SK-N-SH (cell line): ENCODE results near the gene UQCR10. TPM values are rescaled to one million over a fixed set of nuclear protein-coding genes. Genes with fewer than 3 reads are reported as not detected.

Source experiments
- CTCF ChIA-PET: fragments of 300-600, 350-600 bp; formaldehyde crosslinking; extraction: SDS; loops from one replicate; lab custom pipeline; 2021; lab: Yijun Ruan, JAX
- POLR2A ChIA-PET: fragments of 350-600 bp; sonication (Branson Sonifier 250); formaldehyde crosslinking; extraction: SDS; loops from one replicate; lab custom pipeline; 2020; ENCODE audit warnings: antibody characterized with exemption, inconsistent platforms; lab: Yijun Ruan, JAX
- DNase-seq: peaks from one replicate; pipeline ENCODE4 v3.0.0; 2012
- H2AFZ ChIP-seq: fragments of 200-600 bp; sonication (generic); 2 replicates; pipeline ENCODE4 v1.8.1; 2016; ENCODE audit warnings: antibody characterized with exemption, mild to moderate bottlenecking, low read depth
- H3F3A ChIP-seq: fragments of 200-600 bp; sonication (generic); replicated peaks from 2 replicates; pipeline ENCODE3; 2016; ENCODE audit warnings: antibody characterized with exemption, mild to moderate bottlenecking; ENCODE audit not compliant: insufficient read depth
- H3K27ac ChIP-seq, 2 experiments: fragments of 200-500 bp in 1 of 2; fragments of 200-600 bp in 1 of 2; sonication (Bioruptor generic) in 1 of 2; sonication (generic), shearing (Covaris generic) in 1 of 2; 2 replicates each; pipeline versions ENCODE4 v1.5.1 to v1.6.1; 2014 to 2016; ENCODE audit warnings: low read depth in 2 of 2, inconsistent platforms in 1 of 2, low read length in 1 of 2, mild to moderate bottlenecking in 1 of 2, mixed read lengths in 1 of 2
- H3K27me3 ChIP-seq: fragments of 200-600 bp; sonication (generic), shearing (Covaris generic); 2 replicates; pipeline ENCODE4 v1.6.1; 2016; ENCODE audit warnings: mixed run types; ENCODE audit not compliant: insufficient read depth
- H3K36me3 ChIP-seq, 2 experiments: fragments of 200-500 bp in 1 of 2; fragments of 200-600 bp in 1 of 2; sonication (Bioruptor generic) in 1 of 2; sonication (generic) in 1 of 2; replicated peaks in 1 of 2; 2 replicates each; pipeline versions ENCODE3 to v1.5.1; 2014 to 2016; ENCODE audit warnings: low read length in 1 of 2, mild to moderate bottlenecking in 1 of 2; ENCODE audit not compliant: insufficient read depth in 2 of 2, control insufficient read depth in 1 of 2
- H3K4me1 ChIP-seq, 2 experiments: fragments of 200-500 bp in 1 of 2; fragments of 200-600 bp in 1 of 2; sonication (Bioruptor generic) in 1 of 2; sonication (generic), shearing (Covaris generic) in 1 of 2; 2 replicates each; pipeline versions ENCODE4 v1.5.1 to v1.6.1; 2014 to 2016; ENCODE audit warnings: low read depth in 1 of 2, low read length in 1 of 2, mixed run types in 1 of 2; ENCODE audit not compliant: insufficient read depth in 2 of 2, control insufficient read depth in 1 of 2
- H3K4me2 ChIP-seq: fragments of 200-600 bp; sonication (generic), shearing (Covaris generic); 2 replicates; pipeline ENCODE4 v1.6.1; 2017; ENCODE audit warnings: mixed run types
- H3K4me3 ChIP-seq, 2 experiments: fragments of 200-500 bp in 1 of 2; fragments of 200-600 bp in 1 of 2; sonication (Bioruptor generic) in 1 of 2; sonication (generic), shearing (Covaris generic) in 1 of 2; 2 replicates each; pipeline versions ENCODE4 v1.5.1 to v1.8.1; 2014 to 2016; ENCODE audit warnings: low read depth in 2 of 2, inconsistent platforms in 1 of 2, low read length in 1 of 2, mild to moderate bottlenecking in 1 of 2, mixed read lengths in 1 of 2, moderate library complexity in 1 of 2
- H3K79me2 ChIP-seq: fragments of 200-600 bp; sonication (generic); 2 replicates; pipeline ENCODE4 v1.8.1; 2017; ENCODE audit warnings: mild to moderate bottlenecking; ENCODE audit not compliant: insufficient read depth
- H3K9ac ChIP-seq: fragments of 200-600 bp; sonication (generic); 2 replicates; pipeline ENCODE4 v1.6.1; 2017; ENCODE audit warnings: mixed run types
- H3K9me2 ChIP-seq: fragments of 200-600 bp; sonication (generic); 2 replicates; pipeline ENCODE4 v1.6.1; 2017; ENCODE audit warnings: mixed run types
- H3K9me3 ChIP-seq: fragments of 200-600 bp; sonication (generic); 2 replicates; pipeline ENCODE4 v1.6.1; 2017; ENCODE audit warnings: mixed run types, mild to moderate bottlenecking, moderate library complexity
- H4K20me1 ChIP-seq: fragments of 200-600 bp; sonication (generic); 2 replicates; pipeline ENCODE4 v1.6.1; 2017; ENCODE audit warnings: mild to moderate bottlenecking, mixed run types; ENCODE audit not compliant: insufficient read depth
- CHD2 ChIP-seq: fragments of 150-350 bp; IDR thresholded peaks from 2 replicates; pipeline ENCODE4 v1.6.1; 2018; ENCODE audit warnings: low read length; ENCODE audit not compliant: partially characterized antibody
- ELF1 ChIP-seq: IDR thresholded peaks from 2 replicates; pipeline ENCODE4 v1.4.0; 2012
- FOSL2 ChIP-seq: IDR thresholded peaks from 2 replicates; pipeline ENCODE4 v1.4.0; 2012; ENCODE audit warnings: low read depth, mild to moderate bottlenecking, moderate library complexity, borderline replicate concordance
- FOXM1 ChIP-seq: IDR thresholded peaks from 2 replicates; pipeline ENCODE4 v1.4.0; 2012; ENCODE audit warnings: low read depth, mild to moderate bottlenecking
- GABPA ChIP-seq: IDR thresholded peaks from 2 replicates; pipeline ENCODE4 v1.4.0; 2012; ENCODE audit warnings: low read depth, mild to moderate bottlenecking
- GATA2 ChIP-seq: sonication (generic); formaldehyde crosslinking; IDR thresholded peaks from 2 replicates; pipeline ENCODE4 v1.5.0; 2020; ENCODE audit warnings: mild to moderate bottlenecking, missing genetic modification reagents
- JUND ChIP-seq: IDR thresholded peaks from 2 replicates; pipeline ENCODE4 v1.4.0; 2012
- MXI1 ChIP-seq: IDR thresholded peaks from 2 replicates; pipeline ENCODE4 v1.6.1; 2012; ENCODE audit warnings: mild to moderate bottlenecking, low read depth, low read length, improper control_type of control experiment
- NFIC ChIP-seq: IDR thresholded peaks from 2 replicates; pipeline ENCODE4 v1.4.0; 2012; ENCODE audit warnings: borderline replicate concordance
- NRF1 ChIP-seq: IDR thresholded peaks from 2 replicates; pipeline ENCODE4 v1.6.1; 2012; ENCODE audit warnings: low read depth, mild to moderate bottlenecking, low read length
- RAD21 ChIP-seq: IDR thresholded peaks from 2 replicates; pipeline ENCODE4 v1.6.1; 2012; ENCODE audit warnings: mild to moderate bottlenecking, low read length
- REST ChIP-seq: IDR thresholded peaks from 2 replicates; pipeline ENCODE4 v1.6.1; 2012; ENCODE audit warnings: mild to moderate bottlenecking, low read depth, low read length, moderate library complexity
- RXRA ChIP-seq: IDR thresholded peaks from 2 replicates; pipeline ENCODE4 v1.4.0; 2012; ENCODE audit warnings: low read depth, mild to moderate bottlenecking, borderline replicate concordance
- SIN3A ChIP-seq: IDR thresholded peaks from 2 replicates; pipeline ENCODE4 v1.6.1; 2012; ENCODE audit warnings: low read depth, mild to moderate bottlenecking, low read length, moderate library complexity, borderline replicate concordance
- TAF1 ChIP-seq: IDR thresholded peaks from 2 replicates; pipeline ENCODE4 v1.6.1; 2012; ENCODE audit warnings: low read depth, mild to moderate bottlenecking, low read length, moderate library complexity, borderline replicate concordance
- USF1 ChIP-seq: IDR thresholded peaks from 2 replicates; pipeline ENCODE4 v1.4.0; 2012; ENCODE audit warnings: low read depth, borderline replicate concordance
- YY1 ChIP-seq: IDR thresholded peaks from 2 replicates; pipeline ENCODE4 v1.4.0; 2012; ENCODE audit warnings: low read depth, mild to moderate bottlenecking
- ZBTB33 ChIP-seq: IDR thresholded peaks from 2 replicates; pipeline ENCODE4 v1.4.0; 2012; ENCODE audit warnings: low read depth, borderline replicate concordance
- WGBS: methylation state at CpG from one replicate; pipeline ENCODE4 v1.1.6; 2017; ENCODE audit warnings: low lambda C conversion rate; 5-methylcytosine and 5-hydroxymethylcytosine counted together
- polyA plus RNA-seq, 3 experiments: library from polyadenylated mRNA; depleted of rRNA; stranded (reverse); fragments of >200 nt; gene quantifications; 2 replicates each; pipeline ENCODE4 v1.2.3, GENCODE V29; 2012
- TF ChIP-seq, protein P1 (sequence below): fragments of 200-600 bp; sonication (generic); IDR thresholded peaks from 2 replicates; pipeline ENCODE4 v1.6.1; 2017; ENCODE audit warnings: antibody characterized with exemption, mild to moderate bottlenecking, moderate library complexity
- TF ChIP-seq, protein P2 (sequence below): IDR thresholded peaks from 2 replicates; pipeline ENCODE4; 2012

UQCR10 gene
- polyA plus RNA-seq, 1 of the 3 experiments (the other 2 are of a cell fraction): 248 TPM

DNA sequence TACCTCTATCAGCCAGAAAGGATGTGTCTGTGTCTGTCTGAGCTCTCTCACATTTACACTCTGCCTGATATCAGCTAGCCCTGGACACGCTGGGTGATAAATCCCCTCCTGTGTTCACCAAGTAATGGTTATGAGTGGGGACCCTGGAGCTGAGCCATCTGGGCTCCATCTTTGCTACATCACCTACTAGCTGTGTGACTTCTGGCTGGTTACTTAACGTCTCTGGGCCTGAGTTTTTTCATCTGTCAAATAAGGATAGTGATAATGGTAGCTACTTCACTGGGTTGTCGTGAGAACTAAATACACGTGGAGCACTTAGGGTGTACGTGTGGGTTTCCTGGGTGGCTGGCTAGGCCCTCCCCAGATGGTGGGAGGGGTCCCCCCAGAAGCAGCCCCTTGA, 22.9 kb downstream of the UQCR10 start:
- WGBS: 99% methylated on average over 5 of the region's 5 CpGs
- no peaks in the 10 kb centered on the region for H3K9me3 ChIP-seq
- H3K79me2 ChIP-seq: no peaks in the 10 kb centered on the region
- no peak overlapping the region for H3K27ac ChIP-seq
- no peak overlapping the region for H2AFZ ChIP-seq
- POLR2A ChIA-PET: no interaction called here
- no peaks in the 10 kb centered on the region for H4K20me1 ChIP-seq
- no peaks in the 10 kb centered on the region for H3K27me3 ChIP-seq
- no peak overlapping the region for H3K4me3 ChIP-seq
- no peak overlapping the region for H3K4me2 ChIP-seq
- H3K9me2 ChIP-seq: no peaks in the 10 kb centered on the region
- no peak overlapping the region for H3K9ac ChIP-seq
- TF ChIP-seq ZBTB33: no peak
- no peak for TF ChIP-seq CHD2
- TF ChIP-seq TAF1: no peak
- no peak for TF ChIP-seq MXI1
- no peak for TF ChIP-seq RXRA
- TF ChIP-seq GABPA: no peak
- TF ChIP-seq, all 33 proteins: peak for 0
- no peaks in the 10 kb centered on the region for H3K4me1 ChIP-seq
- DNase-seq: no peak
- CTCF ChIA-PET: interaction anchor here (0.6 to 1.8 kb wide), 4 partner anchors 12 to 585 kb away, joined by 3 to 6 read pairs (median 4); no protein-coding TSS in a partner anchor
- H3F3A ChIP-seq: peaks cover 5% of the 10 kb centered on the region
- H3K36me3 ChIP-seq: peaks cover 29 to 51% of the 10 kb centered on the region in 2 experiments

GRCh38 chr22:29793396-29793795, 26.2 kb downstream of the UQCR10 start:
- no peaks in the 10 kb centered on the region for H3K27me3 ChIP-seq
- H4K20me1 ChIP-seq: no peaks in the 10 kb centered on the region
- TF ChIP-seq REST (no peak), RAD21 (no peak), GATA2 (CRISPR knock-in tag) (no peak), JUND (no peak), ELF1 (no peak), YY1 (no peak), NRF1 (no peak), FOXM1 (no peak), NFIC (no peak), GABPA (no peak), CHD2 (no peak), FOSL2 (no peak), SIN3A (no peak), USF1 (no peak)
- TF ChIP-seq, protein P1, sequence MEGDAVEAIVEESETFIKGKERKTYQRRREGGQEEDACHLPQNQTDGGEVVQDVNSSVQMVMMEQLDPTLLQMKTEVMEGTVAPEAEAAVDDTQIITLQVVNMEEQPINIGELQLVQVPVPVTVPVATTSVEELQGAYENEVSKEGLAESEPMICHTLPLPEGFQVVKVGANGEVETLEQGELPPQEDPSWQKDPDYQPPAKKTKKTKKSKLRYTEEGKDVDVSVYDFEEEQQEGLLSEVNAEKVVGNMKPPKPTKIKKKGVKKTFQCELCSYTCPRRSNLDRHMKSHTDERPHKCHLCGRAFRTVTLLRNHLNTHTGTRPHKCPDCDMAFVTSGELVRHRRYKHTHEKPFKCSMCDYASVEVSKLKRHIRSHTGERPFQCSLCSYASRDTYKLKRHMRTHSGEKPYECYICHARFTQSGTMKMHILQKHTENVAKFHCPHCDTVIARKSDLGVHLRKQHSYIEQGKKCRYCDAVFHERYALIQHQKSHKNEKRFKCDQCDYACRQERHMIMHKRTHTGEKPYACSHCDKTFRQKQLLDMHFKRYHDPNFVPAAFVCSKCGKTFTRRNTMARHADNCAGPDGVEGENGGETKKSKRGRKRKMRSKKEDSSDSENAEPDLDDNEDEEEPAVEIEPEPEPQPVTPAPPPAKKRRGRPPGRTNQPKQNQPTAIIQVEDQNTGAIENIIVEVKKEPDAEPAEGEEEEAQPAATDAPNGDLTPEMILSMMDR: no peak
- TF ChIP-seq, protein P2, sequence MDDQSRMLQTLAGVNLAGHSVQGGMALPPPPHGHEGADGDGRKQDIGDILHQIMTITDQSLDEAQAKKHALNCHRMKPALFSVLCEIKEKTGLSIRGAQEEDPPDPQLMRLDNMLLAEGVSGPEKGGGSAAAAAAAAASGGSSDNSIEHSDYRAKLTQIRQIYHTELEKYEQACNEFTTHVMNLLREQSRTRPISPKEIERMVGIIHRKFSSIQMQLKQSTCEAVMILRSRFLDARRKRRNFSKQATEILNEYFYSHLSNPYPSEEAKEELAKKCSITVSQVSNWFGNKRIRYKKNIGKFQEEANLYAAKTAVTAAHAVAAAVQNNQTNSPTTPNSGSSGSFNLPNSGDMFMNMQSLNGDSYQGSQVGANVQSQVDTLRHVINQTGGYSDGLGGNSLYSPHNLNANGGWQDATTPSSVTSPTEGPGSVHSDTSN: no peak
- H3K9me3 ChIP-seq: no peaks in the 10 kb centered on the region
- ChIA-PET POLR2A (no interaction called here), CTCF (interaction anchor here (0.7 kb wide), 1 partner anchor 213 kb away, joined by 3 read pairs; no protein-coding TSS in a partner anchor)
- no peak for DNase-seq
- H3K4me3 ChIP-seq: no peak overlapping the region
- 93% methylated on average over 12 of the region's 17 CpGs for WGBS
- no peak overlapping the region for H2AFZ ChIP-seq
- no peak overlapping the region for H3K4me2 ChIP-seq
- H3K79me2 ChIP-seq: peaks cover 7% of the 10 kb centered on the region; the same call in 1 of the 2 replicates
- no peaks in the 10 kb centered on the region for H3K9me2 ChIP-seq
- no peak overlapping the region for H3K9ac ChIP-seq
- no peak overlapping the region for H3K27ac ChIP-seq
- H3F3A ChIP-seq: peaks cover 5% of the 10 kb centered on the region
- H3K4me1 ChIP-seq: peaks cover 6 to 15% of the 10 kb centered on the region in 2 experiments; a peak in 3 of 4 replicates
- peaks cover 42 to 56% of the 10 kb centered on the region in 2 experiments for H3K36me3 ChIP-seq
